GM18867 (cell line): ENCODE results near the gene ZNF124.

Experiments used
- ATAC-seq: cut with Tn5 transposase; IDR thresholded peaks from one replicate; pipeline ENCODE4 v1.9.1; 2021; ENCODE audit warnings: mild to moderate bottlenecking, moderate library complexity; ENCODE audit not compliant: unreplicated experiment

The ZNF124 gene

GRCh38 chr1:247114351-247115140 lies 57.3 kb downstream of the ZNF124 start:
- no peak for ATAC-seq

GRCh38 chr1:247113733-247114271 lies 58.0 kb downstream of the ZNF124 start:
- no peak for ATAC-seq

- no peak for ATAC-seq
Observed at GRCh38 chr1:247113094-247113497, 58.7 kb downstream of the ZNF124 start.

GRCh38 chr1:247112479-247112781 lies 59.4 kb downstream of the ZNF124 start:
- ATAC-seq, result no peak

- no peak for ATAC-seq
Observed at GRCh38 chr1:247111700-247112478, 59.9 kb downstream of the ZNF124 start.

- no peak for ATAC-seq
Observed at GRCh38 chr1:247111259-247111699, 60.5 kb downstream of the ZNF124 start.

GRCh38 chr1:247110627-247111258 lies 61.1 kb downstream of the ZNF124 start:
- no peak for ATAC-seq

GRCh38 chr1:247107694-247108093 lies 64.1 kb downstream of the ZNF124 start:
- ATAC-seq, result no peak

- ATAC-seq, result no peak
Observed at GRCh38 chr1:247105966-247106365, 65.9 kb downstream of the ZNF124 start.
